IMR-90 (cell line): Measurements from ENCODE around the gene DCLK1. TPM values are rescaled to one million over a fixed set of nuclear protein-coding genes. Genes with fewer than 3 reads are reported as not detected.

Experiments used
- ATAC-seq: fragments of 200-7000 bp; cut with Tn5 transposase; 2 replicates; pipeline ENCODE4 v1.9.1; 2020; ENCODE audit warnings: low read depth, mild to moderate bottlenecking, moderate library complexity
- BruUV-seq: library from RNA; stranded (reverse); fragments of 400-500 nt; replicated peaks from 2 replicates; lab custom pipeline; 2021; lab: Mats Ljungman, UMichigan
- CTCF ChIA-PET: fragments of 300-600 bp; formaldehyde crosslinking; extraction: SDS; loops from one replicate; lab custom pipeline; 2021; ENCODE audit warnings: antibody characterized with exemption; lab: Yijun Ruan, JAX
- POLR2A ChIA-PET: fragments of 300-600 bp; sonication (Branson Sonifier 250); formaldehyde crosslinking; loops from one replicate; lab custom pipeline; 2022; ENCODE audit warnings: antibody characterized with exemption; ENCODE audit not compliant: unreplicated experiment; lab: Charles Lee
- DNase-seq: peaks from one replicate; pipeline ENCODE4 v3.0.0; 2013
- H2AFZ ChIP-seq: replicated peaks from 2 replicates; pipeline ENCODE3; 2013; ENCODE audit warnings: low read length, mild to moderate bottlenecking; ENCODE audit not compliant: poor library complexity
- H2AK5ac ChIP-seq: 2 replicates; pipeline ENCODE4 v1.6.1; 2013; ENCODE audit warnings: low read depth, low read length, inconsistent platforms
- H2AK9ac ChIP-seq: replicated peaks from 2 replicates; pipeline ENCODE3; 2013; ENCODE audit warnings: mild to moderate bottlenecking, low read depth, low read length, moderate library complexity; ENCODE audit not compliant: poor library complexity
- H2BK120ac ChIP-seq: 2 replicates; pipeline ENCODE4 v1.6.1; 2013; ENCODE audit warnings: low read depth, low read length, inconsistent platforms
- H2BK15ac ChIP-seq: 3 replicates; pipeline ENCODE4 v1.6.1; 2013; ENCODE audit warnings: low read depth, low read length, inconsistent platforms
- H2BK20ac ChIP-seq: 2 replicates; pipeline ENCODE4 v1.6.1; 2013; ENCODE audit warnings: low read depth, mild to moderate bottlenecking, inconsistent platforms, low read length, moderate library complexity
- H2BK5ac ChIP-seq: 2 replicates; pipeline ENCODE4 v1.6.1; 2013; ENCODE audit warnings: mild to moderate bottlenecking, low read depth, low read length, inconsistent platforms; ENCODE audit not compliant: poor library complexity, severe bottlenecking
- H3K14ac ChIP-seq: replicated peaks from 2 replicates; pipeline ENCODE4 v1.6.1; 2013; ENCODE audit warnings: low read depth, low read length, inconsistent platforms
- H3K18ac ChIP-seq: 2 replicates; pipeline ENCODE4 v1.6.1; 2013; ENCODE audit warnings: low read depth, low read length, control low read depth
- H3K23ac ChIP-seq: 2 replicates; pipeline ENCODE4 v1.6.1; 2013; ENCODE audit warnings: low read depth, low read length, inconsistent platforms
- H3K27ac ChIP-seq: 2 replicates; pipeline ENCODE4 v1.5.1; 2013; ENCODE audit warnings: mild to moderate bottlenecking, control low read depth, low read length; ENCODE audit not compliant: insufficient read depth
- H3K27me3 ChIP-seq: 2 replicates; pipeline ENCODE4 v1.6.1; 2013; ENCODE audit warnings: low read length; ENCODE audit not compliant: control insufficient read depth, insufficient read depth
- H3K36me3 ChIP-seq: 2 replicates; pipeline ENCODE4 v1.6.1; 2013; ENCODE audit warnings: low read length, mixed read lengths; ENCODE audit not compliant: control insufficient read depth, insufficient read depth
- H3K4ac ChIP-seq: 2 replicates; pipeline ENCODE4 v1.6.1; 2013; ENCODE audit warnings: low read depth, low read length, inconsistent platforms
- H3K4me1 ChIP-seq: 2 replicates; pipeline ENCODE4 v1.6.1; 2013; ENCODE audit warnings: low read length, mixed read lengths; ENCODE audit not compliant: control insufficient read depth, insufficient read depth
- H3K4me2 ChIP-seq: 2 replicates; pipeline ENCODE4 v1.6.1; 2013; ENCODE audit warnings: low read depth, mild to moderate bottlenecking, control low read depth, low read length, moderate library complexity
- H3K4me3 ChIP-seq: 2 replicates; pipeline ENCODE4 v1.5.1; 2013; ENCODE audit warnings: low read depth, mild to moderate bottlenecking, control low read depth, low read length, moderate library complexity; ENCODE audit not compliant: insufficient read depth
- H3K56ac ChIP-seq: 2 replicates; pipeline ENCODE4 v1.6.1; 2013; ENCODE audit warnings: low read length, inconsistent platforms; ENCODE audit not compliant: insufficient read depth; ENCODE audit errors: extremely low read depth
- H3K79me1 ChIP-seq, 2 experiments: 2 replicates each; pipeline ENCODE4 v1.6.1; 2013; ENCODE audit warnings: low read length in 2 of 2, inconsistent platforms in 1 of 2, low read depth in 1 of 2
- H3K9ac ChIP-seq: 2 replicates; pipeline ENCODE4 v1.6.1; 2013; ENCODE audit warnings: low read depth, low read length, control low read depth
- H3K9me1 ChIP-seq: 2 replicates; pipeline ENCODE4 v1.6.1; 2013; ENCODE audit warnings: low read length, inconsistent platforms; ENCODE audit not compliant: insufficient read depth
- H3K9me3 ChIP-seq: 2 replicates; pipeline ENCODE4 v1.6.1; 2013; ENCODE audit warnings: low read length; ENCODE audit not compliant: control insufficient read depth, insufficient read depth
- H4K20me1 ChIP-seq: 2 replicates; pipeline ENCODE4 v1.6.1; 2013; ENCODE audit warnings: low read length, inconsistent platforms; ENCODE audit not compliant: insufficient read depth
- H4K5ac ChIP-seq: 2 replicates; pipeline ENCODE4 v1.6.1; 2013; ENCODE audit warnings: mild to moderate bottlenecking, low read depth, low read length, control low read depth
- H4K8ac ChIP-seq, 2 experiments: 2 replicates each; pipeline ENCODE4 v1.6.1; 2013; ENCODE audit warnings: low read depth in 2 of 2, low read length in 2 of 2, control low read depth in 1 of 2, inconsistent platforms in 1 of 2
- H4K91ac ChIP-seq: 2 replicates; pipeline ENCODE4 v1.6.1; 2013; ENCODE audit warnings: low read depth, low read length, inconsistent platforms; ENCODE audit not compliant: insufficient read depth
- CHD1 ChIP-seq: IDR thresholded peaks from 2 replicates; pipeline ENCODE4 v1.6.1; 2012; ENCODE audit warnings: low read depth, low read length, improper control_type of control experiment
- FOS ChIP-seq: fragments of 150-350 bp; IDR thresholded peaks from 2 replicates; pipeline ENCODE4 v1.6.1; 2016; ENCODE audit warnings: low read depth, low read length
- MAZ ChIP-seq: IDR thresholded peaks from 2 replicates; pipeline ENCODE4 v1.6.1; 2012; ENCODE audit warnings: low read depth, mild to moderate bottlenecking, low read length, improper control_type of control experiment, moderate library complexity, borderline replicate concordance
- POLR2A ChIP-seq: IDR thresholded peaks from 2 replicates; pipeline ENCODE4 v1.6.1; 2012; ENCODE audit warnings: mild to moderate bottlenecking, low read depth, low read length
- RFX5 ChIP-seq: IDR thresholded peaks from 2 replicates; pipeline ENCODE4 v1.8.0; 2012; ENCODE audit warnings: low read depth, mild to moderate bottlenecking, low read length, moderate library complexity
- WGBS, 2 experiments: methylation state at CpG; one replicate each; pipeline versions ENCODE4 v1.1.5 to v1.1.7; 2013; ENCODE audit warnings: missing lambda C conversion rate in 2 of 2; ENCODE audit not compliant: insufficient read length in 1 of 2; ENCODE audit errors: extremely low coverage in 2 of 2; 5-methylcytosine and 5-hydroxymethylcytosine counted together
- dilution Hi-C: fragments of 300-500 bp; cut with HindIII; formaldehyde crosslinking; loops from one replicate; pipeline ENCODE4 v1.14.3; 2018; ENCODE audit warnings: low sequenced_read_pairs; ENCODE audit not compliant: unreplicated experiment
- in situ Hi-C: fragments of 300-500 bp; cut with MboI; formaldehyde crosslinking; loops from 3 replicates; pipeline ENCODE4 v1.14.3; 2019; ENCODE audit warnings: low sequenced_read_pairs, inconsistent platforms, mixed read lengths
- intact Hi-C: fragments of 100-400 bp; cut with micrococcal nuclease; formaldehyde crosslinking; loops from 2 replicates; pipeline ENCODE4 v1.10.0; 2022
- polyA plus RNA-seq, 3 experiments: library from polyadenylated mRNA; depleted of rRNA; stranded (reverse); fragments of >200 nt; gene quantifications; 2 replicates each; pipeline ENCODE4 v1.2.3, GENCODE V29; 2012; ENCODE audit warnings: low replicate concordance in 1 of 3
- total RNA-seq: library from RNA; depleted of rRNA; stranded (reverse); fragments of >200 nt; gene quantifications from 2 replicates; pipeline ENCODE4 v1.2.3, GENCODE V29; 2012
- TF ChIP-seq, protein P1 (sequence below): fragments of 150-350 bp; IDR thresholded peaks from 2 replicates; pipeline ENCODE4 v1.6.1; 2017; ENCODE audit warnings: mild to moderate bottlenecking, antibody characterized with exemption, low read length, low read depth

Gene DCLK1
- total and polyA plus RNA-seq, 2 of the 4 experiments (the other 2 are of a cell fraction), result under 0.01 to 0.02 TPM

DNA sequence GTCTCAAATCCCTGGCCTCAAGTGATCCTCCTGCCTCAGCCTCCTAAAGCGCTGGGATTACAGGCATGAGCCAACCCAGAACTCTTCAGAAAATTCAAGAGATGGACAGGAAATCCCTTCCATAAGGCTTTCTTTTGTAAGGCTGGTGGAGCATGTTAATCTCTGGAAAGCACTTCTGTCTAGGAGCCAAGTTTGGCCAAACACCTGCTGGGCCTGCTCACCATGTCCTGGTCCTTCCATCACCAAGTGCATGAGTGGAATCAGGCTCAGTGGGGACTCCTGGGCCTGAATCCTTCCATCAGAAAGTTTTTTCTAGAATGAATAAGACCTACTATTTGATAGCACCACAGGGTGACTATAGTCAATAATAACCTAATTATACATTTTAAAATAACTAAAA is 148.0 kb downstream of the DCLK1 start:
- Histone ChIP-seq H4K8ac (no peak overlapping the region), H3K56ac (no peak overlapping the region), H3K27me3 (peaks cover 9% of the 10 kb centered on the region; the same call in 1 of the 2 replicates), H3K9ac (no peak overlapping the region), H2AK5ac (no peak overlapping the region), H4K20me1 (no peaks in the 10 kb centered on the region), H2AFZ (no peak overlapping the region), H3K36me3 (no peaks in the 10 kb centered on the region), H3K27ac (no peak overlapping the region), H4K91ac (no peak overlapping the region), H3K9me3 (no peaks in the 10 kb centered on the region; the same call in 1 of the 2 replicates), H3K4ac (no peak overlapping the region), H3K79me1 (no peaks in the 10 kb centered on the region), H2BK15ac (no peak overlapping the region), H2BK20ac (no peak overlapping the region), H3K23ac (no peak overlapping the region), H4K5ac (no peak overlapping the region), H3K4me3 (no peak overlapping the region), H3K4me2 (no peak overlapping the region), H3K18ac (no peak overlapping the region), H3K4me1 (no peaks in the 10 kb centered on the region; the same call in 1 of the 2 replicates), H2BK120ac (no peak overlapping the region), H2AK9ac (no peak overlapping the region), H3K9me1 (no peaks in the 10 kb centered on the region; the same call in 1 of the 2 replicates), H3K14ac (no peak overlapping the region), H2BK5ac (no peak overlapping the region)
- TF ChIP-seq, protein P1, sequence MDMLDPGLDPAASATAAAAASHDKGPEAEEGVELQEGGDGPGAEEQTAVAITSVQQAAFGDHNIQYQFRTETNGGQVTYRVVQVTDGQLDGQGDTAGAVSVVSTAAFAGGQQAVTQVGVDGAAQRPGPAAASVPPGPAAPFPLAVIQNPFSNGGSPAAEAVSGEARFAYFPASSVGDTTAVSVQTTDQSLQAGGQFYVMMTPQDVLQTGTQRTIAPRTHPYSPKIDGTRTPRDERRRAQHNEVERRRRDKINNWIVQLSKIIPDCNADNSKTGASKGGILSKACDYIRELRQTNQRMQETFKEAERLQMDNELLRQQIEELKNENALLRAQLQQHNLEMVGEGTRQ, result no peak
- no peak for TF ChIP-seq RFX5
- no peak for TF ChIP-seq CHD1
- TF ChIP-seq POLR2A, result no peak
- no peak for TF ChIP-seq MAZ
- no peak for TF ChIP-seq FOS
- ATAC-seq (no peak), DNase-seq (no peak)
- no TSS peak for BruUV-seq
- dilution Hi-C loops, result no loop called here
- intact Hi-C loops, result no loop called here
- WGBS, 2 experiments, result no CpG with 5 or more reads among the region's 1 CpG
- POLR2A ChIA-PET, result no interaction called here
- CTCF ChIA-PET, result no interaction called here
- in situ Hi-C loops, result loop anchor here (25.0 kb wide), 1 partner anchor 754 kb away; no protein-coding TSS in a partner anchor
